Measurements from ENCODE around the gene PCGF1.
A peak's percentile ranks its signal among the peaks of the same experiment; 100 is the strongest.

PCGF1 gene

GRCh38 chr2:74536166-74536950 is 28.9 kb upstream of the PCGF1 start:
- DNase-seq: no peak

GRCh38 chr2:74535440-74535965 is 28.0 kb upstream of the PCGF1 start:
- DNase-seq: no peak

GRCh38 chr2:74534411-74534810 is 26.9 kb upstream of the PCGF1 start:
- no peak for DNase-seq

- no peak for DNase-seq
These were observed 26.0 kb upstream of the PCGF1 start for GRCh38 chr2:74533464-74533863.

GRCh38 chr2:74532222-74532621 is 24.7 kb upstream of the PCGF1 start:
- DNase-seq: peak in 1 of 2 experiments; percentile 70

- no peak for DNase-seq
These were observed 24.2 kb upstream of the PCGF1 start for GRCh38 chr2:74531666-74532065.

- peak in 1 of 2 experiments; percentile 30 for DNase-seq
These were observed 23.0 kb upstream of the PCGF1 start for GRCh38 chr2:74530239-74531187.

- DNase-seq: peak; percentile 98
These were observed 22.1 kb upstream of the PCGF1 start, which contains the start of the genes AUP1 and HTRA2 for GRCh38 chr2:74529357-74530238. Gene AUP1 (minus strand): TSS chr2:74529706. CDS start chr2:74529629, 77 bp downstream. Gene HTRA2 (plus strand): TSS chr2:74529933. CDS start chr2:74530007, 74 bp downstream.

- no peak for DNase-seq
These were observed 21.3 kb upstream of the PCGF1 start for GRCh38 chr2:74528600-74529356.

GRCh38 chr2:74527741-74528140 is 20.2 kb upstream of the PCGF1 start:
- DNase-seq: no peak

- no peak for DNase-seq
These were observed 19.2 kb upstream of the PCGF1 start for GRCh38 chr2:74526649-74527230.

GRCh38 chr2:74525717-74526648 is 18.5 kb upstream of the PCGF1 start, which contains the start of gene DQX1:
Gene DQX1 (minus strand): TSS chr2:74526231. CDS start chr2:74525729, 502 bp downstream.
- peak in 1 of 2 experiments; percentile 20 for DNase-seq

- DNase-seq: no peak
These were observed 17.6 kb upstream of the PCGF1 start for GRCh38 chr2:74524955-74525716.

GRCh38 chr2:74524005-74524404 is 16.5 kb upstream of the PCGF1 start:
- DNase-seq: no peak

GRCh38 chr2:74522516-74522915 is 15.0 kb upstream of the PCGF1 start:
- DNase-seq: no peak

- DNase-seq: no peak
These were observed 9.2 kb upstream of the PCGF1 start for GRCh38 chr2:74516650-74517049.

GRCh38 chr2:74515981-74516633 is 8.6 kb upstream of the PCGF1 start:
- DNase-seq: peak in 1 of 2 experiments; percentile 18

GRCh38 chr2:74515271-74515980 is 7.9 kb upstream of the PCGF1 start:
- no peak for DNase-seq

All from NCI-H524 (cell line).